Nephron progenitor cell (in vitro differentiated cells): ENCODE measurements around the gene CNTROB.
A peak's percentile ranks its signal among the peaks of the same experiment; 100 is the strongest.

Experiments used
- DNase-seq: peaks from one replicate; pipeline ENCODE4 v3.0.0; 2021
- H3K27ac Mint-ChIP-seq: 2 replicates; pipeline ENCODE4 v1.8.0; 2021; ENCODE audit warnings: mild to moderate bottlenecking, moderate library complexity, mixed read lengths
- H3K27me3 Mint-ChIP-seq: 2 replicates; pipeline ENCODE4 v1.8.0; 2021; ENCODE audit warnings: mild to moderate bottlenecking, low read depth, mixed read lengths; ENCODE audit not compliant: poor library complexity
- H3K36me3 Mint-ChIP-seq: 2 replicates; pipeline ENCODE4 v1.8.0; 2021; ENCODE audit warnings: low read depth, mixed read lengths
- H3K4me1 Mint-ChIP-seq: 2 replicates; pipeline ENCODE4 v1.8.0; 2021; ENCODE audit warnings: mixed read lengths
- H3K4me3 Mint-ChIP-seq: 2 replicates; pipeline ENCODE4 v1.8.0; 2021; ENCODE audit warnings: mild to moderate bottlenecking, moderate library complexity, mixed read lengths
- H3K9me3 Mint-ChIP-seq: 2 replicates; pipeline ENCODE4 v1.8.0; 2021; ENCODE audit warnings: mild to moderate bottlenecking, moderate library complexity, mixed read lengths
- TF ChIP-seq, protein P1 (sequence below): fragments of 200-600 bp; sonication (generic); IDR thresholded peaks from 2 replicates; pipeline ENCODE4 v1.5.0; 2021; ENCODE audit warnings: antibody characterized with exemption

The CNTROB gene

DNA sequence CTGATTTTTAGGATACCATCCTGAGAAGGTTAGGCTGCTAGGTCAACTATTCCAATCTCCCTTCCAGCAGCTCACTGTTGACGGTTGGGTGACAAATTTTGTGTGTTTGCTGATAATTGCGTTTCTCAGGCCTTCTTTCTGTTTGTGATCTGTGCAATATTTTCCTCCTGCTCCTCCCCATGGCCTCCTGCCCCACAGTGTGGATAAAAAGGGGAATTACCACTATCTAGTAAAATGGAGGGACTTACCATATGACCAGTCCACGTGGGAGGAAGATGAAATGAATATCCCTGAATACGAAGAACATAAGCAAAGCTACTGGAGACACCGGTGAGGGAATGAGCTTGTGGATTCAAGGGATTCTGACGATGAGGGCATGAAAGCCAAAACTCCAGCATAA is 34.2 kb upstream of the CNTROB start:
- no peaks in the 10 kb centered on the region for H3K9me3 Mint-ChIP-seq
- H3K36me3 Mint-ChIP-seq, result peaks cover 87% of the 10 kb centered on the region
- TF ChIP-seq, protein P1, sequence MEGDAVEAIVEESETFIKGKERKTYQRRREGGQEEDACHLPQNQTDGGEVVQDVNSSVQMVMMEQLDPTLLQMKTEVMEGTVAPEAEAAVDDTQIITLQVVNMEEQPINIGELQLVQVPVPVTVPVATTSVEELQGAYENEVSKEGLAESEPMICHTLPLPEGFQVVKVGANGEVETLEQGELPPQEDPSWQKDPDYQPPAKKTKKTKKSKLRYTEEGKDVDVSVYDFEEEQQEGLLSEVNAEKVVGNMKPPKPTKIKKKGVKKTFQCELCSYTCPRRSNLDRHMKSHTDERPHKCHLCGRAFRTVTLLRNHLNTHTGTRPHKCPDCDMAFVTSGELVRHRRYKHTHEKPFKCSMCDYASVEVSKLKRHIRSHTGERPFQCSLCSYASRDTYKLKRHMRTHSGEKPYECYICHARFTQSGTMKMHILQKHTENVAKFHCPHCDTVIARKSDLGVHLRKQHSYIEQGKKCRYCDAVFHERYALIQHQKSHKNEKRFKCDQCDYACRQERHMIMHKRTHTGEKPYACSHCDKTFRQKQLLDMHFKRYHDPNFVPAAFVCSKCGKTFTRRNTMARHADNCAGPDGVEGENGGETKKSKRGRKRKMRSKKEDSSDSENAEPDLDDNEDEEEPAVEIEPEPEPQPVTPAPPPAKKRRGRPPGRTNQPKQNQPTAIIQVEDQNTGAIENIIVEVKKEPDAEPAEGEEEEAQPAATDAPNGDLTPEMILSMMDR, result no peak
- H3K27me3 Mint-ChIP-seq, result peaks cover 3% of the 10 kb centered on the region
- no peak overlapping the region for H3K4me3 Mint-ChIP-seq
- no peak overlapping the region for H3K27ac Mint-ChIP-seq
- H3K4me1 Mint-ChIP-seq, result peaks cover 11% of the 10 kb centered on the region
- DNase-seq, result no peak

DNA sequence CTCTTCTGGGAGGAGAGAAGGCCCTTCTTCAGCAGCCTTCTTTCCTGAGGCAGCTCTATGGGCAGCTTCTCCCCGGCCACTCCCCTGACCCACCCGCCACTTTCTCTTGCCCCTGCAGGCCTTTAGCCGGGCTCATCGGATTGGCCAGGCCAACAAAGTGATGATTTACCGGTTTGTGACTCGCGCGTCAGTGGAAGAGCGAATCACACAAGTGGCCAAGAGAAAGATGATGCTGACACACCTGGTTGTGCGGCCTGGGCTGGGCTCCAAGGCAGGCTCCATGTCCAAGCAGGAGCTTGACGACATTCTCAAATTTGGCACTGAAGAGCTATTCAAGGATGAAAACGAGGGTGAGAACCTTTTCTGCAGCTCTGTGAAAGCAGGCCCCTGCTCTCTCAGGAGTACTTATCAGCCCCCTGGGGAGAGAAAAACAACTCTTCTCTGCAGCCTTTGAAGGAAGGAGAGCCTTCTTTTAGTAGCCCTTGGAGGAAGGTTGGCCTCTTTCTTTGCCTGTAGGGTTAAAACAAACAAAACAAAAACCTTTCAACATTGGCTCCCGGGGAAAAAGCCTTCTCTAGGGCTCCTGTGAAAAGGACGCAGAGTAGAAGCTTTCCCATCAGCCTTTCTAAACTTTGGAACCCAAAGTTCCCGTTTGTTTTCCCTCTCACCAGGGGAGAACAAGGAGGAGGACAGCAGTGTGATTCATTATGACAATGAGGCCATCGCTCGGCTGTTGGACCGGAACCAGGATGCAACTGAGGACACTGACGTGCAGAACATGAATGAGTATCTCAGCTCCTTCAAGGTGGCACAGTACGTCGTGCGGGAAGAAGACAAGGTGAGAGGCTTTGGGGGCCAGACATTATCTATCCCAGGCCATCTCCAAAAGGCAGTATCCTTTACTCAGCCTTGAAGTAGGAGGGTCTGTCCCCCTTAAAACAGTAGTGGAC is 28.6 kb upstream of the CNTROB start:
- Mint-ChIP-seq H3K4me3 (peak overlapping the region; percentile 62), H3K9me3 (no peaks in the 10 kb centered on the region), H3K4me1 (peaks cover 25% of the 10 kb centered on the region), H3K27ac (peak overlapping the region; percentile 86), H3K36me3 (peaks cover 73% of the 10 kb centered on the region), H3K27me3 (peaks cover 3% of the 10 kb centered on the region)
- TF ChIP-seq, protein P1, result no peak
- no peak for DNase-seq

DNA sequence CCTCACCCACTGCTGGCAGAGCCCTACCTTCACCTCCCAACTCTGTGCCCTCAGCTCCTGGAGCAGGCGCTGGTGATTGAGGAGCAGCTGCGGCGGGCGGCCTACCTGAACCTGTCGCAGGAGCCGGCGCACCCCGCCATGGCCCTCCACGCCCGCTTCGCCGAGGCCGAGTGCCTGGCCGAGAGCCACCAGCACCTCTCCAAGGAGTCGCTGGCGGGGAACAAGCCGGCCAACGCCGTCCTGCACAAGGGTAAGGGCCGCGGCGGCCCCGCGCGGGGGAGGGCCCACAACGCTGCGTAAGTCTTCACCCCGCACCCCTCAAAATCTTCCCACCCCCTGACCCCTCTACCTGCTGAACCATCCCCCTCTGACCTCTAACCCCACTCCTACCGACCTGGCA is 22.9 kb upstream of the CNTROB start:
- Mint-ChIP-seq H3K27me3 (peaks cover 4% of the 10 kb centered on the region), H3K4me3 (no peak overlapping the region), H3K4me1 (peaks cover 21% of the 10 kb centered on the region), H3K9me3 (no peaks in the 10 kb centered on the region), H3K27ac (no peak overlapping the region), H3K36me3 (peaks cover 44% of the 10 kb centered on the region)
- TF ChIP-seq, protein P1, result no peak
- DNase-seq, result no peak

DNA sequence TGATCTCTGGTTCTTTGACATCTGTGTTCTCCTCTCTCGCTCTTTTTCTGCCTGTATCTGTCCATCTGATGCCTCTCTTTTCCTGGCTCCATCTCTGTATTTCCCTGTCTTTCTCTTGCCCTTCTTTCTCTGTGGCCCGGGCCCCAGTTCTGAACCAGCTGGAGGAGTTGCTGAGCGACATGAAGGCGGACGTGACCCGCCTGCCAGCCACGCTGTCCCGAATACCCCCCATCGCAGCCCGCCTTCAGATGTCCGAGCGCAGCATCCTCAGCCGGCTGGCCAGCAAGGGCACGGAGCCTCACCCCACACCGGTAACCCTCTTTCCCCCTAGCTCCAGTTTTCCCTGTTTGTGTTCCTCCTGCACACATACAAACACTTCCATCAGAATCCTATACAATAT is 21.7 kb upstream of the CNTROB start:
- H3K27ac Mint-ChIP-seq, result no peak overlapping the region
- TF ChIP-seq, protein P1, result no peak
- no peak overlapping the region for H3K4me3 Mint-ChIP-seq
- H3K4me1 Mint-ChIP-seq, result peaks cover 22% of the 10 kb centered on the region
- H3K27me3 Mint-ChIP-seq, result peaks cover 6% of the 10 kb centered on the region
- peaks cover 32% of the 10 kb centered on the region for H3K36me3 Mint-ChIP-seq
- no peak for DNase-seq
- no peaks in the 10 kb centered on the region for H3K9me3 Mint-ChIP-seq

DNA sequence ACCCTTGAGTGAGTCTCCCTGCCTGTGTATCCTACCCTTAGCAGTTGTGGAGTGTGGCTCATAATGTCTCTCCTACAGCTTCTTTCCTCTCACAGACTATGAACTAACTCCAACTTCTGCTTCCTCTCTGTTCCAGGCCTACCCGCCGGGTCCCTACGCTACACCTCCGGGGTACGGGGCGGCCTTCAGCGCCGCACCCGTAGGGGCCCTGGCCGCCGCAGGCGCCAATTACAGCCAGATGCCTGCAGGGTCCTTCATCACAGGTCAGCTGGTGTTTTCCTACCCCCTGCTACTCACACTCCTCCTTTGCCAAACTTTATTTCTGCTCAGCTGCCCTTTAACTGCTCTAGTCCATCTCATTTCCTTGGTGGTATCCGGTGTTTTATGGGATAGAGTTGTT is 21.3 kb upstream of the CNTROB start:
- Mint-ChIP-seq H3K27ac (no peak overlapping the region), H3K4me3 (no peak overlapping the region), H3K4me1 (peaks cover 26% of the 10 kb centered on the region), H3K27me3 (peaks cover 6% of the 10 kb centered on the region), H3K9me3 (no peaks in the 10 kb centered on the region), H3K36me3 (peaks cover 30% of the 10 kb centered on the region)
- TF ChIP-seq, protein P1, result no peak
- DNase-seq, result no peak

DNA sequence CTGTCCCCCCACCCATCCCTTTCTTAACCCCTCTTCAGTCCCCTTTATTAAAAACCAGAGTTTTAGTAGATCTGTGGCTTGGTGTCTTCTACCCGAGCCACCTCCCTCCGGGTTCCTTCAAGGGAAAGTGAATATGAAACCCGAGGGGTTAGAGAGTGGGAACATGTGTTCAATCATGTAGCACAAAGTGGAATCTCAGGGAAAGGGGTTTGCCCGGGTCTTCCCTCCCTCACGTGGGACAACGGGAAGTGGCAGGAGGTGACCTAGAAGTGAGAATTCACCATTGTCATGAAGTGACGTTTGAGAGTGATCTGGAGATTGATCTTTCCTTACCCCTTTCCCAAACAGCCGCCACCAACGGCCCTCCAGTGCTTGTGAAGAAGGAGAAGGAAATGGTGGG is 20.9 kb upstream of the CNTROB start:
- H3K27ac Mint-ChIP-seq, result no peak overlapping the region
- TF ChIP-seq, protein P1, result no peak
- DNase-seq, result no peak
- peaks cover 8% of the 10 kb centered on the region for H3K27me3 Mint-ChIP-seq
- peaks cover 26% of the 10 kb centered on the region for H3K4me1 Mint-ChIP-seq
- H3K4me3 Mint-ChIP-seq, result no peak overlapping the region
- H3K9me3 Mint-ChIP-seq, result no peaks in the 10 kb centered on the region
- H3K36me3 Mint-ChIP-seq, result peaks cover 30% of the 10 kb centered on the region
